MCF 10A (cell line): ENCODE results near the gene CACNA1C. TPM values are rescaled to one million over a fixed set of nuclear protein-coding genes. Genes with fewer than 3 reads are reported as not detected.

Experiments used
- BruUV-seq: library from RNA; stranded (reverse); fragments of 400-500 nt; replicated peaks from 2 replicates; lab custom pipeline; 2021; lab: Mats Ljungman, UMichigan
- CTCF ChIA-PET: fragments of 300-600 bp; sonication (Branson Sonifier 250); formaldehyde crosslinking; extraction: SDS; loops from one replicate; lab custom pipeline; 2021; ENCODE audit warnings: antibody characterized with exemption, inconsistent platforms; lab: Yijun Ruan, JAX
- POLR2A ChIA-PET: fragments of 300-600, 350-650 bp; sonication (Branson Sonifier 250); formaldehyde crosslinking; extraction: SDS; loops from one replicate; lab custom pipeline; 2020; ENCODE audit warnings: antibody characterized with exemption, inconsistent platforms; lab: Yijun Ruan, JAX
- DNase-seq: peaks from one replicate; pipeline ENCODE4 v3.0.0-alpha.2; 2018; ENCODE audit not compliant: unreplicated experiment
- H3K27ac Mint-ChIP-seq: one replicate; pipeline ENCODE4 v1.8.0; 2022; ENCODE audit warnings: mild to moderate bottlenecking, low read depth, mixed read lengths; ENCODE audit not compliant: unreplicated experiment
- H3K27me3 Mint-ChIP-seq: one replicate; pipeline ENCODE4 v1.8.0; 2022; ENCODE audit warnings: mixed read lengths; ENCODE audit not compliant: insufficient read depth, unreplicated experiment
- H3K36me3 Mint-ChIP-seq: one replicate; pipeline ENCODE4 v1.8.0; 2022; ENCODE audit warnings: mild to moderate bottlenecking, moderate library complexity, mixed read lengths; ENCODE audit not compliant: insufficient read depth, unreplicated experiment
- H3K4me1 Mint-ChIP-seq: one replicate; pipeline ENCODE4 v1.8.0; 2022; ENCODE audit warnings: mixed read lengths; ENCODE audit not compliant: insufficient read depth, unreplicated experiment
- H3K4me3 Mint-ChIP-seq: one replicate; pipeline ENCODE4 v1.8.0; 2022; ENCODE audit warnings: mild to moderate bottlenecking, moderate library complexity, mixed read lengths; ENCODE audit not compliant: unreplicated experiment
- H3K9me3 Mint-ChIP-seq: one replicate; pipeline ENCODE4 v1.8.0; 2022; ENCODE audit warnings: mixed read lengths; ENCODE audit not compliant: unreplicated experiment
- CTCF ChIP-seq: fragments of 200-600 bp; IDR thresholded peaks from one replicate; pipeline ENCODE4 v1.8.0; 2022; ENCODE audit warnings: antibody characterized with exemption, mild to moderate bottlenecking; ENCODE audit not compliant: unreplicated experiment
- intact Hi-C: fragments of 100-400 bp; cut with micrococcal nuclease; formaldehyde crosslinking; loops from 2 replicates; pipeline ENCODE4 v1.14.1; 2022
- total RNA-seq: library from RNA; stranded (reverse); gene quantifications from 2 replicates; pipeline ENCODE4 v1.2.3, GENCODE V29; 2022

The CACNA1C gene
- total RNA-seq, 1 experiment from 2014 or later: not detected

DNA sequence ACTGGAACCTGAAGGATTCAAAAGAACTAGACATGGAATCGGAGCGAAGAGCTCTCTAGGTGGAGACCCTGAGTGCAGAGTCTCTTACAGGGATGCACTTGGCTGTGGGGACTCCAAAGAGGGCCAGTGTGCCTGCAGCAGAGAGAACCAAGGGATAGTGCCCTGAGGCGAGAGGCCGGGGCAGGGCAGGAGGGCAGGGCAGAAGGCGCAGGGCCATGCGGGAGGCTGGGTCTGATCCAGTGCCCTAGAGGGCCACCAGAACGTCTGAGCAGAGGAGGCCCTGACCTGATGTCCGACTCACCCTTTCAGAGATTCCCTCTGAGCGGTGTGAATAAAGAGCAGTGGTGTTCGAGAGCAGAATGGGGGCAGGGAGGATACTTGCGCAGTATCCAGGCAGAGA, 536.6 kb downstream of the CACNA1C start:
- CTCF ChIA-PET: interaction anchor here (0.7 kb wide), 1 partner anchor 11 kb away, joined by 3 read pairs; no protein-coding TSS in a partner anchor

GRCh38 chr12:2593045-2593444, 540.3 kb downstream of the CACNA1C start:
- no peak for TF ChIP-seq CTCF
- no TSS peak for BruUV-seq
- no peaks in the 10 kb centered on the region for H3K36me3 Mint-ChIP-seq
- H3K27me3 Mint-ChIP-seq: peaks cover 93% of the 10 kb centered on the region
- CTCF ChIA-PET: interaction anchor here (0.6 kb wide), 1 partner anchor 124 kb away, joined by 3 read pairs; no protein-coding TSS in a partner anchor
- no peak overlapping the region for H3K27ac Mint-ChIP-seq
- H3K4me1 Mint-ChIP-seq: no peaks in the 10 kb centered on the region
- peaks cover 8% of the 10 kb centered on the region for H3K9me3 Mint-ChIP-seq
- intact Hi-C loops: no loop called here
- POLR2A ChIA-PET: no interaction called here
- H3K4me3 Mint-ChIP-seq: no peak overlapping the region
- no peak for DNase-seq

More for the DNA sequence above, 536.6 kb downstream of the CACNA1C start:
- intact Hi-C loops: loop anchor here (10.0 kb wide), 2 partner anchors 195 to 955 kb away; no protein-coding TSS in a partner anchor
- no peak for TF ChIP-seq CTCF
- Mint-ChIP-seq H3K27me3 (peaks cover 94% of the 10 kb centered on the region), H3K36me3 (no peaks in the 10 kb centered on the region), H3K4me3 (no peak overlapping the region), H3K4me1 (no peaks in the 10 kb centered on the region), H3K27ac (no peak overlapping the region), H3K9me3 (peaks cover 6% of the 10 kb centered on the region)
- BruUV-seq: no TSS peak
- no peak for DNase-seq
- POLR2A ChIA-PET: no interaction called here

- ChIA-PET POLR2A (no interaction called here), CTCF (no interaction called here)
- H3K27ac Mint-ChIP-seq: no peak overlapping the region
- no peak overlapping the region for H3K4me3 Mint-ChIP-seq
- no peaks in the 10 kb centered on the region for H3K4me1 Mint-ChIP-seq
- TF ChIP-seq CTCF: no peak
- no peak for DNase-seq
- peaks cover 8% of the 10 kb centered on the region for H3K9me3 Mint-ChIP-seq
- intact Hi-C loops: no loop called here
- H3K36me3 Mint-ChIP-seq: no peaks in the 10 kb centered on the region
- no TSS peak for BruUV-seq
- peaks cover 81% of the 10 kb centered on the region for H3K27me3 Mint-ChIP-seq
Observed at GRCh38 chr12:2596441-2596840, 543.7 kb downstream of the CACNA1C start.

- ChIA-PET CTCF (no interaction called here), POLR2A (no interaction called here)
- no peak overlapping the region for H3K4me3 Mint-ChIP-seq
- peaks cover 49% of the 10 kb centered on the region for H3K27me3 Mint-ChIP-seq
- H3K4me1 Mint-ChIP-seq: no peaks in the 10 kb centered on the region
- H3K9me3 Mint-ChIP-seq: no peaks in the 10 kb centered on the region
- H3K36me3 Mint-ChIP-seq: no peaks in the 10 kb centered on the region
- TF ChIP-seq CTCF: no peak
- no TSS peak for BruUV-seq
- no peak overlapping the region for H3K27ac Mint-ChIP-seq
- no peak for DNase-seq
- intact Hi-C loops: no loop called here
Observed at GRCh38 chr12:2605301-2605700, 552.5 kb downstream of the CACNA1C start.
